Neuronal stem cell (in vitro differentiated cells): ENCODE results near the gene PHYH.

Experiments
- DNase-seq: peaks from one replicate; pipeline ENCODE4 v3.0.0-alpha.2; 2013; ENCODE audit warnings: low spot score
- H2AFZ ChIP-seq: one replicate; pipeline ENCODE4 v1.6.1; 2013; ENCODE audit warnings: mild to moderate bottlenecking, low read length, inconsistent platforms
- H2AK5ac ChIP-seq: 2 replicates; pipeline ENCODE4 v1.6.1; 2013; ENCODE audit warnings: low read depth, mild to moderate bottlenecking, inconsistent platforms, low read length, moderate library complexity, mixed read lengths
- H2BK120ac ChIP-seq: 2 replicates; pipeline ENCODE4 v1.6.1; 2013; ENCODE audit warnings: low read depth, mild to moderate bottlenecking, inconsistent platforms, low read length, moderate library complexity, mixed read lengths
- H2BK12ac ChIP-seq: one replicate; pipeline ENCODE4 v1.6.1; 2013; ENCODE audit warnings: low read length, inconsistent platforms
- H2BK15ac ChIP-seq: 2 replicates; pipeline ENCODE4 v1.6.1; 2013; ENCODE audit warnings: mild to moderate bottlenecking, low read length, inconsistent platforms, mixed read lengths
- H2BK5ac ChIP-seq: one replicate; pipeline ENCODE4 v1.6.1; 2013; ENCODE audit warnings: inconsistent platforms, mild to moderate bottlenecking, low read length, moderate library complexity
- H3K14ac ChIP-seq: one replicate; pipeline ENCODE4 v1.6.1; 2013; ENCODE audit warnings: low read length, inconsistent platforms
- H3K18ac ChIP-seq: 2 replicates; pipeline ENCODE4 v1.6.1; 2013; ENCODE audit warnings: low read length, inconsistent platforms
- H3K23ac ChIP-seq: 2 replicates; pipeline ENCODE4 v1.6.1; 2013; ENCODE audit warnings: low read depth, mild to moderate bottlenecking, mixed read lengths, low read length, inconsistent platforms; ENCODE audit not compliant: poor library complexity
- H3K27ac ChIP-seq: replicated peaks from 3 replicates; pipeline ENCODE4 v1.5.1; 2013; ENCODE audit warnings: low read length, inconsistent platforms
- H3K27me3 ChIP-seq, 3 experiments: 2 replicates each; pipeline ENCODE4 v1.6.1; 2013; ENCODE audit warnings: low read length in 3 of 3, mild to moderate bottlenecking in 2 of 3, inconsistent platforms in 1 of 3, low read depth in 1 of 3, mixed read lengths in 1 of 3, moderate library complexity in 1 of 3; ENCODE audit not compliant: control insufficient read depth in 3 of 3, insufficient read depth in 3 of 3
- H3K36me3 ChIP-seq, 2 donors: replicated peaks in 1 of 2; 2 replicates each; pipeline ENCODE4 v1.6.1; 2013; ENCODE audit warnings: low read length in 2 of 2; ENCODE audit not compliant: control insufficient read depth in 2 of 2, insufficient read depth in 2 of 2
- H3K4ac ChIP-seq: 2 replicates; pipeline ENCODE4 v1.6.1; 2013; ENCODE audit warnings: inconsistent platforms, mild to moderate bottlenecking, low read length, moderate library complexity
- H3K4me1 ChIP-seq, 2 donors: 1 replicate in 1 of 2; 2 replicates in 1 of 2; pipeline ENCODE4 v1.6.1; 2013; ENCODE audit warnings: low read length in 2 of 2, low read depth in 1 of 2; ENCODE audit not compliant: control insufficient read depth in 2 of 2, insufficient read depth in 1 of 2
- H3K4me2 ChIP-seq: one replicate; pipeline ENCODE4 v1.6.1; 2013; ENCODE audit warnings: mild to moderate bottlenecking, low read length, inconsistent platforms; ENCODE audit not compliant: insufficient read depth, poor library complexity, severe bottlenecking
- H3K4me3 ChIP-seq, 2 donors: 2 replicates each; pipeline ENCODE4 v1.5.1; 2013; ENCODE audit warnings: low read length in 2 of 2, mild to moderate bottlenecking in 2 of 2, inconsistent platforms in 1 of 2, moderate library complexity in 1 of 2
- H3K79me1 ChIP-seq: one replicate; pipeline ENCODE4 v1.6.1; 2013; ENCODE audit warnings: low read depth, mild to moderate bottlenecking, inconsistent platforms, low read length, moderate library complexity
- H3K9ac ChIP-seq: one replicate; pipeline ENCODE4 v1.6.1; 2013; ENCODE audit warnings: mild to moderate bottlenecking, low read depth, low read length, inconsistent platforms; ENCODE audit not compliant: poor library complexity
- H3K9me3 ChIP-seq, 2 donors: replicated peaks in 1 of 2; 2 replicates each; pipeline versions ENCODE3 to v1.6.1; 2013; ENCODE audit warnings: low read length in 2 of 2, mild to moderate bottlenecking in 2 of 2, inconsistent platforms in 1 of 2, low read depth in 1 of 2, mixed read lengths in 1 of 2, moderate library complexity in 1 of 2; ENCODE audit not compliant: control insufficient read depth in 2 of 2, insufficient read depth in 1 of 2
- H4K8ac ChIP-seq: one replicate; pipeline ENCODE4 v1.6.1; 2013; ENCODE audit warnings: low read depth, mild to moderate bottlenecking, inconsistent platforms, low read length, moderate library complexity
- H4K91ac ChIP-seq: one replicate; pipeline ENCODE4 v1.6.1; 2013; ENCODE audit warnings: low read length, low read depth, mild to moderate bottlenecking, inconsistent platforms; ENCODE audit not compliant: poor library complexity
- WGBS, 2 donors: extraction: QIAGEN DNeasy Blood & Tissue Kit; methylation state at CpG; one replicate each; pipeline ENCODE4 v1.1.7; 2013; ENCODE audit warnings: missing lambda C conversion rate in 2 of 2, mixed read lengths in 1 of 2; ENCODE audit not compliant: insufficient read length in 2 of 2, insufficient replicate concordance in 1 of 2; ENCODE audit errors: extremely low coverage in 2 of 2; 5-methylcytosine and 5-hydroxymethylcytosine counted together

PHYH gene

GRCh38 chr10:13321576-13321975 lies 21.7 kb upstream of the PHYH start:
- H2BK5ac ChIP-seq: no peak overlapping the region
- no CpG with 5 or more reads among the region's 13 CpGs for WGBS, 2 donors
- no peak overlapping the region for H3K4ac ChIP-seq
- H4K91ac ChIP-seq: no peak overlapping the region
- H3K27me3 ChIP-seq: no peaks in the 10 kb centered on the region
- no peak overlapping the region for H2AK5ac ChIP-seq
- no peak for DNase-seq
- no peak overlapping the region for H3K27ac ChIP-seq
- no peak overlapping the region for H3K14ac ChIP-seq
- H2BK15ac ChIP-seq: no peak overlapping the region
- no peak overlapping the region for H3K18ac ChIP-seq
- H4K8ac ChIP-seq: no peak overlapping the region
- H2BK120ac ChIP-seq: no peak overlapping the region
- peaks cover 23 to 93% of the 10 kb centered on the region in 2 donors for H3K36me3 ChIP-seq
- no peaks in the 10 kb centered on the region for H3K79me1 ChIP-seq
- H2AFZ ChIP-seq: no peak overlapping the region
- no peak overlapping the region for H2BK12ac ChIP-seq
- no peak overlapping the region for H3K9ac ChIP-seq
- no peak overlapping the region for H3K4me2 ChIP-seq
- no peaks in the 10 kb centered on the region for H3K9me3 ChIP-seq
- H3K4me1 ChIP-seq: no peaks in the 10 kb centered on the region
- no peak overlapping the region for H3K4me3 ChIP-seq
- H3K23ac ChIP-seq: no peak overlapping the region

GRCh38 chr10:13319166-13319565 lies 19.3 kb upstream of the PHYH start:
- Histone ChIP-seq H3K14ac (no peak overlapping the region), H3K23ac (no peak overlapping the region), H3K4me2 (no peak overlapping the region), H2BK5ac (no peak overlapping the region), H3K9ac (no peak overlapping the region), H2BK120ac (no peak overlapping the region), H3K36me3 (peaks cover 15 to 70% of the 10 kb centered on the region in 2 donors), H3K18ac (no peak overlapping the region), H3K79me1 (no peaks in the 10 kb centered on the region), H4K8ac (no peak overlapping the region), H3K27ac (no peak overlapping the region), H2AFZ (no peak overlapping the region), H3K27me3 (no peaks in the 10 kb centered on the region), H3K4me1 (no peaks in the 10 kb centered on the region), H3K9me3 (no peaks in the 10 kb centered on the region), H2BK12ac (no peak overlapping the region), H2AK5ac (no peak overlapping the region), H4K91ac (no peak overlapping the region), H3K4me3 (no peak overlapping the region), H3K4ac (no peak overlapping the region), H2BK15ac (no peak overlapping the region)
- DNase-seq: no peak
- WGBS, 2 donors: no CpG with 5 or more reads among the region's 7 CpGs

- DNase-seq: no peak
- Histone ChIP-seq H2BK12ac (no peak overlapping the region), H3K4ac (no peak overlapping the region), H3K27ac (no peak overlapping the region), H4K91ac (no peak overlapping the region), H2BK120ac (no peak overlapping the region), H2AFZ (no peak overlapping the region), H3K79me1 (no peaks in the 10 kb centered on the region), H2BK15ac (no peak overlapping the region), H3K4me1 (no peaks in the 10 kb centered on the region), H3K36me3 (peaks cover 10 to 53% of the 10 kb centered on the region in 2 donors), H2BK5ac (no peak overlapping the region), H3K27me3 (no peaks in the 10 kb centered on the region), H3K14ac (no peak overlapping the region), H3K4me2 (no peak overlapping the region), H3K4me3 (no peak overlapping the region), H3K18ac (no peak overlapping the region), H2AK5ac (no peak overlapping the region), H3K23ac (no peak overlapping the region), H3K9me3 (no peaks in the 10 kb centered on the region), H3K9ac (no peak overlapping the region), H4K8ac (no peak overlapping the region)
- no CpG with 5 or more reads among the region's 6 CpGs for WGBS, 2 donors
These were observed 17.6 kb upstream of the PHYH start for GRCh38 chr10:13317474-13317873.

- no peak overlapping the region for H3K9ac ChIP-seq
- H3K9me3 ChIP-seq: no peaks in the 10 kb centered on the region
- no peak overlapping the region for H3K4ac ChIP-seq
- no peak for DNase-seq
- 100% methylated on average over 1 of the region's 7 CpGs; no CpG with 5 or more reads in 1 of the 2 donors for WGBS, 2 donors
- no peak overlapping the region for H2AFZ ChIP-seq
- no peak overlapping the region for H3K27ac ChIP-seq
- no peak overlapping the region for H3K23ac ChIP-seq
- no peak overlapping the region for H2AK5ac ChIP-seq
- no peaks in the 10 kb centered on the region for H3K27me3 ChIP-seq
- H3K4me3 ChIP-seq: no peak overlapping the region
- no peak overlapping the region for H2BK5ac ChIP-seq
- no peak overlapping the region for H4K8ac ChIP-seq
- no peak overlapping the region for H2BK12ac ChIP-seq
- no peak overlapping the region for H3K4me2 ChIP-seq
- H3K4me1 ChIP-seq: no peaks in the 10 kb centered on the region
- no peaks in the 10 kb centered on the region for H3K79me1 ChIP-seq
- no peak overlapping the region for H4K91ac ChIP-seq
- H2BK120ac ChIP-seq: no peak overlapping the region
- peaks cover 8 to 47% of the 10 kb centered on the region in 2 donors for H3K36me3 ChIP-seq
- no peak overlapping the region for H2BK15ac ChIP-seq
- H3K14ac ChIP-seq: no peak overlapping the region
- no peak overlapping the region for H3K18ac ChIP-seq
These were observed 16.9 kb upstream of the PHYH start for GRCh38 chr10:13316635-13317311.
